Measurements from ENCODE around the gene GPR42.
"Not testable (repeated sequence)": the region's sequence is repeated elsewhere in the genome, so short reads cannot be mapped to it uniquely, and the experiment has no call there.

Gene GPR42

DNA sequence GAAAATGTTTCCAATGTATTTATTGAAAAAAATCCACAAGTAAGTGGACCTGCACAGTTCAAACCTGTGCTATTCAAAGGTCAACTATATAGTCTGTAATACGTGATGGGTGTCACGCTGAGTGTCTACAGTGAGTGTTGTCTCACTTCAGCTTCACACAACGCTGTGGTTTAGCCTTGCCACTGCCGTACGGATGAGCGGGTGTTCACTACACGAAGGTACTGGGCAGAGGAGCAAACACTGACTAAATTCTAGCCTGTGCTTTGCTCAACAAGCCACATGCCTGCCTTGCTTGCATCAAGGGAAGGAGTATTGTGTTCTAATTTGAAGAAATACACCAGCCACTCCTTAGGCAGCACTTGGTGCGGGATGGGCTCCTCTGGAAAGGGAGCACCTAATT, 16.0 kb upstream of the GPR42 start:
- in situ Hi-C loops (cut with HindIII; ENCODE audit: low sequenced_read_pairs) = loop anchor here (5.0 kb wide), 2 partner anchors 77 to 152 kb away; no protein-coding TSS in a partner anchor
- TF ChIP-seq, protein P1, sequence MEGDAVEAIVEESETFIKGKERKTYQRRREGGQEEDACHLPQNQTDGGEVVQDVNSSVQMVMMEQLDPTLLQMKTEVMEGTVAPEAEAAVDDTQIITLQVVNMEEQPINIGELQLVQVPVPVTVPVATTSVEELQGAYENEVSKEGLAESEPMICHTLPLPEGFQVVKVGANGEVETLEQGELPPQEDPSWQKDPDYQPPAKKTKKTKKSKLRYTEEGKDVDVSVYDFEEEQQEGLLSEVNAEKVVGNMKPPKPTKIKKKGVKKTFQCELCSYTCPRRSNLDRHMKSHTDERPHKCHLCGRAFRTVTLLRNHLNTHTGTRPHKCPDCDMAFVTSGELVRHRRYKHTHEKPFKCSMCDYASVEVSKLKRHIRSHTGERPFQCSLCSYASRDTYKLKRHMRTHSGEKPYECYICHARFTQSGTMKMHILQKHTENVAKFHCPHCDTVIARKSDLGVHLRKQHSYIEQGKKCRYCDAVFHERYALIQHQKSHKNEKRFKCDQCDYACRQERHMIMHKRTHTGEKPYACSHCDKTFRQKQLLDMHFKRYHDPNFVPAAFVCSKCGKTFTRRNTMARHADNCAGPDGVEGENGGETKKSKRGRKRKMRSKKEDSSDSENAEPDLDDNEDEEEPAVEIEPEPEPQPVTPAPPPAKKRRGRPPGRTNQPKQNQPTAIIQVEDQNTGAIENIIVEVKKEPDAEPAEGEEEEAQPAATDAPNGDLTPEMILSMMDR (IDR thresholded peaks at IDR 0.05; ENCODE audit: low read depth, low read length, missing control alignments) = no peak
- H3K4me3 ChIP-seq (ENCODE audit: low read depth, low read length) = no peak overlapping the region
- DNase-seq (ENCODE audit: low read depth) = no peak

DNA sequence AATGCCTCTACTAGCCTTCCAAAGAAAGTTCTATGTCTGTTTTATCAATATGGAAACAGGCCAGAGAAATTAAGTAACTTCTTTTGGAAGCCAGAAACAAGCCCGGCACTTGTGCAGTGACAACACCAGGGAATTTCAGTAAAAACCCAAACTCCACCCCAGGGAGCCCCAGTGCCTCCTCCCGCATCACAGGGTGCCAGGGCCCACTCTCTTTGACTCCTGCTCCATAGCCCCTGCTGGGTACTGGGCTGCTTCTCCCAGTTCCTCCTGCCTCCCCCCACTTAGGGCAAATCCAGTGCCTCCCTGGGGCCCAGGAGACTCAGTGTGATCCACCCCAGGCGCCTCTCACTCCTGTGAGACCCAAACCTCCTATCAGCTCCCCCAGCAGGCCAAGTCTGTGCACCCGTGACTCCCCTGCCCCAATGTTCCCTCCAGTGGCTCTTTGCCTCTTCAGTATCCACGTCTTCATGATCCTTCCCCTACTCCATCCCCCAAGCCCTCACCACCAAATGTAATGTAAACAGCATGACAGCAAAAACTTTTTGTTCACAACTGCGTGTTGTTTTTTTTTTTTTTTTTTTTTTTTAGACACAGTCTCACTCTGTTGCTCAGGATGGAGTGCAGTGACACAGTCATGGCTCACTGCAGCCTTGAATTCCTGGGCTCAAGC, 14.9 kb upstream of the GPR42 start:
- DNase-seq (ENCODE audit: low read depth) = no peak
- H3K4me3 ChIP-seq (ENCODE audit: low read depth, low read length) = no peak overlapping the region
- TF ChIP-seq, protein P1 (IDR thresholded peaks at IDR 0.05; ENCODE audit: low read depth, low read length, missing control alignments) = no peak
- in situ Hi-C loops (cut with HindIII; ENCODE audit: low sequenced_read_pairs) = no loop called here

DNA sequence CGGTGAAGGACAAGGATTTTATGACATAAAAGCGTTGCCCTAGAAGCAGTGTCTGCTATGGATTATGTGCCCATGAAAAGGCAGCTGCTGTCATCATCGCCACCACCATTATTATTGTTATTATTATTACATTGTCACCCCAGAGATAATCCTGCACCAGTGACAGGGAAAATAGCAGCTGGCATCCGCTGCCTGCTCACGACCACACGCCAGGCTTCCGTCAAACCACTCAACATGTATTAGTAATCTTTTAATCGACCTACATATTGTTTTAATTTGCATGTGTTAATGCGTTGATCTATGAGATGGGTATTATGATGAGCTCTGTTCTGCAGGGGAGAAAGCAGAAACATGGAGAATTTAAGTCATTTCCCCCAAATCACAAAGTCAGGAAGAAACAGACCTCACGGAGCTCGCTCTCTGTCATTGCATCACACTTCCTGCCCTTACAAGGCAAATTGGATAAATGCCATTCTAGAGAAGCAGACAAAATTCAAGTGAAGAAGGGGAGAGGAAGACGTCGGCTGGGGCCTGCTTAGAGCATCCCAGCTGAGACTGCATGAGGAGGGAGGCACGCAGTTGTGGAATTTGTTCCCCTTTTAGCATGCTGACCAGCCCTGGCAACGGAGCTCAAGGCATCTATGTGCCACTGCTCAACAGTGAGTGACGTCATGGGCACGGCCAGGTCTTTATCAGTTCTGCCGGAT, 12.8 kb upstream of the GPR42 start, which contains the start of gene FFAR3:
TSS of gene FFAR3 (plus strand) at position 594 of the 707 bp plus-strand sequence. CDS start 431 bp downstream, outside the sequence.
- in situ Hi-C loops (cut with HindIII; ENCODE audit: low sequenced_read_pairs) = no loop called here
- no peak within 1 kb of the TSS for H3K4me3 ChIP-seq (ENCODE audit: low read depth, low read length)
- TF ChIP-seq, protein P1 (IDR thresholded peaks at IDR 0.05; ENCODE audit: low read depth, low read length, missing control alignments) = no peak
- DNase-seq (ENCODE audit: low read depth) = no peak

DNA sequence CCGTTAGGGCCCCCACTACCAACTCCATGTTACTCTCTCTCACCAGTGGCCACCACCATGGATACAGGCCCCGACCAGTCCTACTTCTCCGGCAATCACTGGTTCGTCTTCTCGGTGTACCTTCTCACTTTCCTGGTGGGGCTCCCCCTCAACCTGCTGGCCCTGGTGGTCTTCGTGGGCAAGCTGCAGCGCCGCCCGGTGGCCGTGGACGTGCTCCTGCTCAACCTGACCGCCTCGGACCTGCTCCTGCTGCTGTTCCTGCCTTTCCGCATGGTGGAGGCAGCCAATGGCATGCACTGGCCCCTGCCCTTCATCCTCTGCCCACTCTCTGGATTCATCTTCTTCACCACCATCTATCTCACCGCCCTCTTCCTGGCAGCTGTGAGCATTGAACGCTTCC, 12.0 kb upstream of the GPR42 start:
- H3K4me3 ChIP-seq (ENCODE audit: low read depth, low read length); DNase-seq (ENCODE audit: low read depth); in situ Hi-C loops (cut with HindIII; ENCODE audit: low sequenced_read_pairs): not testable (repeated sequence)

DNA sequence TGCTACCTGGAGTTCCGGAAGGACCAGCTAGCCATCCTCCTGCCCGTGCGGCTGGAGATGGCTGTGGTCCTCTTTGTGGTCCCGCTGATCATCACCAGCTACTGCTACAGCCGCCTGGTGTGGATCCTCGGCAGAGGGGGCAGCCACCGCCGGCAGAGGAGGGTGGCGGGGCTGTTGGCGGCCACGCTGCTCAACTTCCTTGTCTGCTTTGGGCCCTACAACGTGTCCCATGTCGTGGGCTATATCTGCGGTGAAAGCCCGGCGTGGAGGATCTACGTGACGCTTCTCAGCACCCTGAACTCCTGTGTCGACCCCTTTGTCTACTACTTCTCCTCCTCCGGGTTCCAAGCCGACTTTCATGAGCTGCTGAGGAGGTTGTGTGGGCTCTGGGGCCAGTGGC, 11.5 kb upstream of the GPR42 start:
- H3K4me3 ChIP-seq (ENCODE audit: low read depth, low read length); DNase-seq (ENCODE audit: low read depth); in situ Hi-C loops (cut with HindIII; ENCODE audit: low sequenced_read_pairs): not testable (repeated sequence)

DNA sequence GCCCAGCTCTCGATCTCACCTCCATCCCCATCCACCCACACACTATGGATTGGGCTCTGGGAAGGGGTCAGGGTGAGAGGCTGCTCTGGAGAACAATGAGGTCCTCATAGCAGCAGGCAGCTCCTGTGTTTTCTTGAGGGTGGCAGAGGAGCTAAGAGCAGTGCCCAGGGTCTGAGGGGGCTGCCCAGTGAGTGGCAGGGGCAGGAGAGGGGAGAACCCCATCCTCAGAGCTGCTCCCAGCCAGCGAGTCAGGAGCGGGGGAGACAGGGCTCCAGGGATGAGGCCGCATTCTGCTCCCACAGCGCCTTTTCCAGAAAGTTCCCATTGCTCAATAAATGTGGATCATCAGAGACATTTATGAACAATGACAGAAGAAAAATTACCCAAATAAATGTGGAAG, 10.8 kb upstream of the GPR42 start:
- H3K4me3 ChIP-seq (ENCODE audit: low read depth, low read length); in situ Hi-C loops (cut with HindIII; ENCODE audit: low sequenced_read_pairs); DNase-seq (ENCODE audit: low read depth): not testable (repeated sequence)

DNA sequence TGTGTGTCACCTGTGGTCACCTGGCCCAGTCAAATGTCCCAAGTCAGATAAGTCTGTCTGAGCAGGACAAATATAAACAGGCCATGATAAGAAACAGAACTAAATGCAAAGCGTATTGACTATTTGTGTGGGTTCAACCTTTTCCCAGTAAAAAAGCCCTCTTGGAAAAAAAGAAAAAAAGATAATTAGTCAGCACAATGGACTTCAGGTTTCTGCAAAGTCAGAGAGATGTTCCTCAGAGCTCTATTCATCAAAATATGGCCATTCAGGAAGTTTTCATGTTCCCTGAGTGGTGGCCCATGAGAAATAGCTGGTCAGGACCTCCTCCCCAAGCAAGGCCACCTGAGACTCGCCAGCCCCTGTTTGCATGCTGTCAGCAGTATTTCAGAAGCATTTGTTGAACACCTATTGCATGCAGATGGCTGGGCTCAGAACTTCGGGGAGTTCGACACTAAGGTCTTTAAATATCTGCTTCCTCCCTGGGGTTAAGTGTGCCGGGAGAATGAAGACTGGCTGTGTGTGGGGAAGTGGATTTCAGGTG, 9.9 kb upstream of the GPR42 start:
- DNase-seq (ENCODE audit: low read depth) = no peak
- no peak overlapping the region for H3K4me3 ChIP-seq (ENCODE audit: low read depth, low read length)
- in situ Hi-C loops (cut with HindIII; ENCODE audit: low sequenced_read_pairs) = no loop called here

More for the DNA sequence above, 9.9 kb upstream of the GPR42 start:
- TF ChIP-seq, protein P1 (IDR thresholded peaks at IDR 0.05; ENCODE audit: low read depth, low read length, missing control alignments) = no peak

All from astrocyte of the cerebellum (primary cell).